ENCODE results near the gene ZNF385B.

The ZNF385B gene

GRCh38 chr2:179543361-179543901 lies 318.0 kb downstream of the ZNF385B start:
- H3K4me1 ChIP-seq (ENCODE audit: low read length), result no peaks in the 10 kb centered on the region
- no peak for DNase-seq
- H3F3A ChIP-seq (ENCODE audit: insufficient read depth, low read length), result no peaks in the 10 kb centered on the region
- H3K36me3 ChIP-seq (replicated peaks; ENCODE audit: insufficient read depth, low read length), result no peaks in the 10 kb centered on the region
- no peak overlapping the region for H3K27ac ChIP-seq (ENCODE audit: low read length)
- H3K9me3 ChIP-seq (replicated peaks; ENCODE audit: insufficient read depth, low read length), result no peaks in the 10 kb centered on the region
- no peaks in the 10 kb centered on the region for H3K79me2 ChIP-seq (ENCODE audit: low read length)
- no peak overlapping the region for H3K4me2 ChIP-seq (ENCODE audit: low read depth, low read length)
- H3K27me3 ChIP-seq (replicated peaks; ENCODE audit: insufficient read depth, low read length), result no peaks in the 10 kb centered on the region
- no peak overlapping the region for H3K9ac ChIP-seq (ENCODE audit: low read length)
- H3K4me3 ChIP-seq (ENCODE audit: low read length), result no peak overlapping the region
- TF ChIP-seq EZH2 (optimal IDR thresholded peaks at IDR 0.05; ENCODE audit: low read depth, low read length) (no peak), EZH2phosphoT487 (IDR thresholded peaks at IDR 0.05; ENCODE audit: low read length) (no peak), CTCF (IDR thresholded peaks at IDR 0.05; ENCODE audit: low read length) (no peak)
- H2AFZ ChIP-seq (ENCODE audit: low read length), result no peak overlapping the region
- H3K9me2 ChIP-seq (replicated peaks; ENCODE audit: insufficient read depth, low read length), result no peaks in the 10 kb centered on the region
- H4K20me1 ChIP-seq (ENCODE audit: insufficient read depth, low read length), result no peaks in the 10 kb centered on the region

GRCh38 chr2:179541586-179541985 lies 319.8 kb downstream of the ZNF385B start:
- no peaks in the 10 kb centered on the region for H3K27me3 ChIP-seq (replicated peaks; ENCODE audit: insufficient read depth, low read length)
- no peaks in the 10 kb centered on the region for H3F3A ChIP-seq (ENCODE audit: insufficient read depth, low read length)
- no peak overlapping the region for H3K4me2 ChIP-seq (ENCODE audit: low read depth, low read length)
- no peaks in the 10 kb centered on the region for H3K79me2 ChIP-seq (ENCODE audit: low read length)
- no peaks in the 10 kb centered on the region for H3K9me2 ChIP-seq (replicated peaks; ENCODE audit: insufficient read depth, low read length)
- H3K9me3 ChIP-seq (replicated peaks; ENCODE audit: insufficient read depth, low read length), result no peaks in the 10 kb centered on the region
- H3K27ac ChIP-seq (ENCODE audit: low read length), result no peak overlapping the region
- no peak overlapping the region for H2AFZ ChIP-seq (ENCODE audit: low read length)
- TF ChIP-seq CTCF (IDR thresholded peaks at IDR 0.05; ENCODE audit: low read length), result no peak
- no peak for DNase-seq
- no peak overlapping the region for H3K9ac ChIP-seq (ENCODE audit: low read length)
- H3K36me3 ChIP-seq (replicated peaks; ENCODE audit: insufficient read depth, low read length), result no peaks in the 10 kb centered on the region
- no peak overlapping the region for H3K4me3 ChIP-seq (ENCODE audit: low read length)
- H3K4me1 ChIP-seq (ENCODE audit: low read length), result no peaks in the 10 kb centered on the region
- H4K20me1 ChIP-seq (ENCODE audit: insufficient read depth, low read length), result no peaks in the 10 kb centered on the region

- Histone ChIP-seq H3K27me3 (replicated peaks; ENCODE audit: insufficient read depth, low read length) (no peaks in the 10 kb centered on the region), H2AFZ (ENCODE audit: low read length) (no peak overlapping the region), H4K20me1 (ENCODE audit: insufficient read depth, low read length) (no peaks in the 10 kb centered on the region), H3K36me3 (replicated peaks; ENCODE audit: insufficient read depth, low read length) (no peaks in the 10 kb centered on the region), H3K9me2 (replicated peaks; ENCODE audit: insufficient read depth, low read length) (no peaks in the 10 kb centered on the region), H3K9me3 (replicated peaks; ENCODE audit: insufficient read depth, low read length) (no peaks in the 10 kb centered on the region), H3F3A (ENCODE audit: insufficient read depth, low read length) (no peaks in the 10 kb centered on the region), H3K4me1 (ENCODE audit: low read length) (no peaks in the 10 kb centered on the region), H3K4me2 (ENCODE audit: low read depth, low read length) (no peak overlapping the region), H3K79me2 (ENCODE audit: low read length) (no peaks in the 10 kb centered on the region), H3K9ac (ENCODE audit: low read length) (no peak overlapping the region), H3K4me3 (ENCODE audit: low read length) (no peak overlapping the region), H3K27ac (ENCODE audit: low read length) (no peak overlapping the region)
- no peak for TF ChIP-seq EZH2 (optimal IDR thresholded peaks at IDR 0.05; ENCODE audit: low read depth, low read length)
- no peak for TF ChIP-seq EZH2phosphoT487 (IDR thresholded peaks at IDR 0.05; ENCODE audit: low read length)
- no peak for TF ChIP-seq CTCF (IDR thresholded peaks at IDR 0.05; ENCODE audit: low read length)
- no peak for DNase-seq
These were observed 322.3 kb downstream of the ZNF385B start for GRCh38 chr2:179539124-179539511.

Data from MM.1S (cell line).